MCF 10A (cell line): ENCODE data around the gene LCE5A. TPM values are rescaled to one million over a fixed set of nuclear protein-coding genes. Genes with fewer than 3 reads are reported as not detected.

Experiments
- Bru-seq: library from RNA; stranded (reverse); fragments of 400-500 nt; gene quantifications from one replicate; lab custom pipeline; 2021; lab: Mats Ljungman, UMichigan
- BruChase-seq, 2 experiments: library from RNA; stranded (reverse); fragments of 400-500 nt; gene quantifications; one replicate each; lab custom pipeline; 2021; lab: Mats Ljungman, UMichigan
- BruUV-seq: library from RNA; stranded (reverse); fragments of 400-500 nt; replicated peaks from 2 replicates; lab custom pipeline; 2021; lab: Mats Ljungman, UMichigan
- CTCF ChIA-PET: fragments of 300-600 bp; sonication (Branson Sonifier 250); formaldehyde crosslinking; extraction: SDS; loops from one replicate; lab custom pipeline; 2021; ENCODE audit warnings: antibody characterized with exemption, inconsistent platforms; lab: Yijun Ruan, JAX
- POLR2A ChIA-PET: fragments of 300-600, 350-650 bp; sonication (Branson Sonifier 250); formaldehyde crosslinking; extraction: SDS; loops from one replicate; lab custom pipeline; 2020; ENCODE audit warnings: antibody characterized with exemption, inconsistent platforms; lab: Yijun Ruan, JAX
- DNase-seq: peaks from one replicate; pipeline ENCODE4 v3.0.0-alpha.2; 2018; ENCODE audit not compliant: unreplicated experiment
- H3K27ac Mint-ChIP-seq: one replicate; pipeline ENCODE4 v1.8.0; 2022; ENCODE audit warnings: mild to moderate bottlenecking, low read depth, mixed read lengths; ENCODE audit not compliant: unreplicated experiment
- H3K27me3 Mint-ChIP-seq: one replicate; pipeline ENCODE4 v1.8.0; 2022; ENCODE audit warnings: mixed read lengths; ENCODE audit not compliant: insufficient read depth, unreplicated experiment
- H3K36me3 Mint-ChIP-seq: one replicate; pipeline ENCODE4 v1.8.0; 2022; ENCODE audit warnings: mild to moderate bottlenecking, moderate library complexity, mixed read lengths; ENCODE audit not compliant: insufficient read depth, unreplicated experiment
- H3K4me1 Mint-ChIP-seq: one replicate; pipeline ENCODE4 v1.8.0; 2022; ENCODE audit warnings: mixed read lengths; ENCODE audit not compliant: insufficient read depth, unreplicated experiment
- H3K4me3 Mint-ChIP-seq: one replicate; pipeline ENCODE4 v1.8.0; 2022; ENCODE audit warnings: mild to moderate bottlenecking, moderate library complexity, mixed read lengths; ENCODE audit not compliant: unreplicated experiment
- H3K9me3 Mint-ChIP-seq: one replicate; pipeline ENCODE4 v1.8.0; 2022; ENCODE audit warnings: mixed read lengths; ENCODE audit not compliant: unreplicated experiment
- intact Hi-C: fragments of 100-400 bp; cut with micrococcal nuclease; formaldehyde crosslinking; loops from 2 replicates; pipeline ENCODE4 v1.14.1; 2022
- long read RNA-seq: library from polyadenylated mRNA; stranded (forward); transcript quantifications from one replicate; pipeline ENCODE4 v2.0.0, GENCODE V29; 2022
- total RNA-seq: library from RNA; stranded (reverse); gene quantifications from 2 replicates; pipeline ENCODE4 v1.2.3, GENCODE V29; 2022
- TF ChIP-seq, protein P1 (sequence below): fragments of 200-600 bp; IDR thresholded peaks from one replicate; pipeline ENCODE4 v1.8.0; 2022; ENCODE audit warnings: antibody characterized with exemption, mild to moderate bottlenecking; ENCODE audit not compliant: unreplicated experiment

The LCE5A gene
- total RNA-seq (not detected in 2 replicates), Bru-seq, nascent RNA (not detected), BruChase-seq, experiment 1, labeled RNA remaining after a 6-hour chase (not detected), BruChase-seq, experiment 2, labeled RNA remaining after a 2-hour chase (not detected)
- long read RNA-seq = 0 reads

DNA sequence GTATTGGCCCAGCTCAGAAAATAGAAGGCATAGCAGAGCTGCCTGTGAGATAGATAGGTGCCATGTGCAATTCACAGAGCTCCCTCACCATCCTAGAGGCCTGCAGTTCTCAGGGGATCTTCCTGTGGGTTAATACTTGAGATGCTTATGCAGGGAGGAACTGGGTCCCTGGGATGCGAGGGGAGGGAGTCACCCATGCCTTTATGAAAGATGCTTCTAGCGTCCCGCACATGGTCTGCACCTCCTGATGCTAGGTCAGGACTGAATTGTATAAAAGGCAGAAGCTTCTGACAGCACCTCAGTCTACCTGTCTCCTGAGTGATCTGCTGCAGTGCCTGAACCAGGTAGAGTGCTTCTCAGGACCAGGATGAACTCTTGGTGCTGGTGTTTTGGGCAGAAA lies at the start of gene LCE5A:
LCE5A (plus strand) TSS at position 301 of the 400 bp plus-strand sequence. CDS start 732 bp downstream, outside the sequence.
- no peaks in the 10 kb centered on the region for H3K27me3 Mint-ChIP-seq

GRCh38 chr1:152461544-152461943 lies 49.1 kb upstream of the LCE5A start:
- peak; percentile 87 for DNase-seq
- POLR2A ChIA-PET = interaction anchor here (1.0 kb wide), 1 partner anchor 28 kb away, joined by 3 read pairs; no protein-coding TSS in a partner anchor
- intact Hi-C loops = loop anchor here (1.0 kb wide), 1 partner anchor 72 kb away; no protein-coding TSS in a partner anchor
- no peaks in the 10 kb centered on the region for H3K27me3 Mint-ChIP-seq
- H3K4me3 Mint-ChIP-seq = no peak overlapping the region
- BruUV-seq = no TSS peak
- CTCF ChIA-PET = interaction anchor here (0.7 to 1.5 kb wide), 8 partner anchors 14 to 303 kb away, joined by 3 to 8 read pairs (median 4); no protein-coding TSS in a partner anchor
- H3K9me3 Mint-ChIP-seq = peaks cover 6% of the 10 kb centered on the region
- peaks cover 17% of the 10 kb centered on the region for H3K4me1 Mint-ChIP-seq
- TF ChIP-seq, protein P1, sequence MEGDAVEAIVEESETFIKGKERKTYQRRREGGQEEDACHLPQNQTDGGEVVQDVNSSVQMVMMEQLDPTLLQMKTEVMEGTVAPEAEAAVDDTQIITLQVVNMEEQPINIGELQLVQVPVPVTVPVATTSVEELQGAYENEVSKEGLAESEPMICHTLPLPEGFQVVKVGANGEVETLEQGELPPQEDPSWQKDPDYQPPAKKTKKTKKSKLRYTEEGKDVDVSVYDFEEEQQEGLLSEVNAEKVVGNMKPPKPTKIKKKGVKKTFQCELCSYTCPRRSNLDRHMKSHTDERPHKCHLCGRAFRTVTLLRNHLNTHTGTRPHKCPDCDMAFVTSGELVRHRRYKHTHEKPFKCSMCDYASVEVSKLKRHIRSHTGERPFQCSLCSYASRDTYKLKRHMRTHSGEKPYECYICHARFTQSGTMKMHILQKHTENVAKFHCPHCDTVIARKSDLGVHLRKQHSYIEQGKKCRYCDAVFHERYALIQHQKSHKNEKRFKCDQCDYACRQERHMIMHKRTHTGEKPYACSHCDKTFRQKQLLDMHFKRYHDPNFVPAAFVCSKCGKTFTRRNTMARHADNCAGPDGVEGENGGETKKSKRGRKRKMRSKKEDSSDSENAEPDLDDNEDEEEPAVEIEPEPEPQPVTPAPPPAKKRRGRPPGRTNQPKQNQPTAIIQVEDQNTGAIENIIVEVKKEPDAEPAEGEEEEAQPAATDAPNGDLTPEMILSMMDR = peak; percentile 77
- no peak overlapping the region for H3K27ac Mint-ChIP-seq
- no peaks in the 10 kb centered on the region for H3K36me3 Mint-ChIP-seq

More for the DNA sequence above, at the start of gene LCE5A:
- BruUV-seq = no TSS peak
- CTCF ChIA-PET = interaction anchor here (0.6 to 2.4 kb wide), 4 partner anchors 25 to 53 kb away, joined by 3 to 15 read pairs (median 3); no protein-coding TSS in a partner anchor
- no peaks in the 10 kb centered on the region for H3K9me3 Mint-ChIP-seq
- H3K36me3 Mint-ChIP-seq = no peaks in the 10 kb centered on the region
- POLR2A ChIA-PET = interaction anchor here (1.3 kb wide), 1 partner anchor 11 kb away, joined by 3 read pairs; no protein-coding TSS in a partner anchor
- intact Hi-C loops = no loop called here
- H3K27ac Mint-ChIP-seq = no peak within 1 kb of the TSS
- TF ChIP-seq, protein P1 = no peak
- H3K4me3 Mint-ChIP-seq = no peak within 1 kb of the TSS
- no peak for DNase-seq
- H3K4me1 Mint-ChIP-seq = peaks cover 12% of the 10 kb centered on the region

GRCh38 chr1:152462636-152463035 lies 48.0 kb upstream of the LCE5A start:
- Mint-ChIP-seq H3K27ac (no peak overlapping the region), H3K4me1 (peaks cover 17% of the 10 kb centered on the region), H3K36me3 (no peaks in the 10 kb centered on the region), H3K9me3 (peaks cover 14% of the 10 kb centered on the region), H3K27me3 (no peaks in the 10 kb centered on the region), H3K4me3 (no peak overlapping the region)
- intact Hi-C loops = no loop called here
- ChIA-PET POLR2A (no interaction called here), CTCF (interaction anchor here (0.6 to 1.1 kb wide), 4 partner anchors 19 to 419 kb away, joined by 3 to 4 read pairs (median 3); no protein-coding TSS in a partner anchor)
- BruUV-seq = no TSS peak
- no peak for DNase-seq
- TF ChIP-seq, protein P1 = no peak

DNA sequence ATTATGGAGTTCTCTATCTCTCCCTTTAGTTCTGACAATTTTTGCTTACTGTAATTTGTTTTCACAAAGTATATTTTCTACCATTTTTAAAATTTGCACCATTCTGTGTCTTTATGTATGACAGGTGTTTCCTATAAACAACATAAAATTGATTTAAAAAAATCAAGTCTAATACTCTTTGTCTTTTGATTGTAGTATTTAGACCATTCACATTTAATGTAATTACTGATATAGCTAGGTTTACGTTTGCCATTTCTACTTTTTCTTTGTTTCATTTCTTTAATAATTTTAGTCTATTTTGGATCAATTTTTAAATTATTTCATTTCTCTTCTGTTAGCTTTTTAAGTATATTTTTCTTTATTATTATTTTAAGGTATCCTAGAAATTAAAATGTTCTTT lies 44.4 kb upstream of the LCE5A start:
- H3K4me1 Mint-ChIP-seq = no peaks in the 10 kb centered on the region
- ChIA-PET POLR2A (no interaction called here), CTCF (interaction anchor here (0.6 to 0.7 kb wide), 3 partner anchors 25 to 320 kb away, joined by 3 read pairs; partner anchors contain the start of gene LCE1E)
- H3K27ac Mint-ChIP-seq = no peak overlapping the region
- H3K36me3 Mint-ChIP-seq = no peaks in the 10 kb centered on the region
- BruUV-seq = no TSS peak
- DNase-seq = no peak
- TF ChIP-seq, protein P1 = no peak
- intact Hi-C loops = no loop called here
- H3K27me3 Mint-ChIP-seq = no peaks in the 10 kb centered on the region
- peaks cover 14% of the 10 kb centered on the region for H3K9me3 Mint-ChIP-seq
- H3K4me3 Mint-ChIP-seq = no peak overlapping the region
